ENCODE measurements around the gene RGS12.

RGS12 gene

GRCh38 chr4:3313556-3314228 lies 20.9 kb downstream of the RGS12 start:
- WGBS (ENCODE audit: insufficient coverage), result 96% methylated on average over 8 of the region's 16 CpGs
- H3K9me3 ChIP-seq (ENCODE audit: control extremely low read depth in 1 of 5, control insufficient read depth in 4 of 5, insufficient read depth in 2 of 5, low read depth in 1 of 5, low read length in 4 of 5), result no peaks in the 10 kb centered on the region
- POLR2A ChIA-PET, result no interaction called here
- H3K27ac ChIP-seq (ENCODE audit: insufficient read depth in 1 of 2, low read depth in 1 of 2, low read length in 2 of 2, poor library complexity in 1 of 2, severe bottlenecking in 2 of 2), result no peak overlapping the region
- no peaks in the 10 kb centered on the region for H3K4me1 ChIP-seq (ENCODE audit: control extremely low read depth in 1 of 4, control insufficient read depth in 4 of 4, insufficient read depth in 4 of 4, low read length in 3 of 4)
- peaks cover 0 to 21% (median 7%) of the 10 kb centered on the region in 4 experiments for H3K36me3 ChIP-seq (ENCODE audit: control insufficient read depth in 4 of 4, insufficient read depth in 4 of 4, low read length in 3 of 4)
- CTCF ChIA-PET, result interaction anchor here (1.3 kb wide), 1 partner anchor 20 kb away, joined by 3 read pairs; no protein-coding TSS in a partner anchor
- DNase-seq, result no peak
- H3K4me3 ChIP-seq (ENCODE audit: control insufficient read depth in 1 of 7, extremely low read depth in 1 of 7, insufficient read depth in 4 of 7, low read depth in 2 of 7, low read length in 6 of 7), result no peak overlapping the region
- no peaks in the 10 kb centered on the region for H3K27me3 ChIP-seq (replicated peaks in 2 of 5; ENCODE audit: control insufficient read depth in 4 of 5, insufficient read depth in 5 of 5, low read length in 4 of 5)

GRCh38 chr4:3314706-3315260 lies 22.0 kb downstream of the RGS12 start:
- Histone ChIP-seq H3K27me3 (replicated peaks in 2 of 5; ENCODE audit: control insufficient read depth in 4 of 5, insufficient read depth in 5 of 5, low read length in 4 of 5) (no peaks in the 10 kb centered on the region), H3K9me3 (ENCODE audit: control extremely low read depth in 1 of 5, control insufficient read depth in 4 of 5, insufficient read depth in 2 of 5, low read depth in 1 of 5, low read length in 4 of 5) (no peaks in the 10 kb centered on the region), H3K36me3 (ENCODE audit: control insufficient read depth in 4 of 4, insufficient read depth in 4 of 4, low read length in 3 of 4) (peaks cover 0 to 23% (median 7%) of the 10 kb centered on the region in 4 experiments), H3K4me1 (ENCODE audit: control extremely low read depth in 1 of 4, control insufficient read depth in 4 of 4, insufficient read depth in 4 of 4, low read length in 3 of 4) (no peaks in the 10 kb centered on the region), H3K4me3 (ENCODE audit: control insufficient read depth in 1 of 7, extremely low read depth in 1 of 7, insufficient read depth in 4 of 7, low read depth in 2 of 7, low read length in 6 of 7) (no peak overlapping the region), H3K27ac (ENCODE audit: insufficient read depth in 1 of 2, low read depth in 1 of 2, low read length in 2 of 2, poor library complexity in 1 of 2, severe bottlenecking in 2 of 2) (no peak overlapping the region)
- WGBS (ENCODE audit: insufficient coverage), result 97% methylated on average over 13 of the region's 13 CpGs
- DNase-seq, result no peak
- ChIA-PET POLR2A (no interaction called here), CTCF (no interaction called here)

GRCh38 chr4:3315566-3315965 lies 22.7 kb downstream of the RGS12 start:
- WGBS (ENCODE audit: insufficient coverage), result 83% methylated on average over 5 of the region's 7 CpGs
- H3K9me3 ChIP-seq (ENCODE audit: control extremely low read depth in 1 of 5, control insufficient read depth in 4 of 5, insufficient read depth in 2 of 5, low read depth in 1 of 5, low read length in 4 of 5), result no peaks in the 10 kb centered on the region
- H3K4me3 ChIP-seq (ENCODE audit: control insufficient read depth in 1 of 7, extremely low read depth in 1 of 7, insufficient read depth in 4 of 7, low read depth in 2 of 7, low read length in 6 of 7), result no peak overlapping the region
- H3K27me3 ChIP-seq (replicated peaks in 2 of 5; ENCODE audit: control insufficient read depth in 4 of 5, insufficient read depth in 5 of 5, low read length in 4 of 5), result no peaks in the 10 kb centered on the region
- ChIA-PET POLR2A (interaction anchor here (1.1 kb wide), 1 partner anchor 9 kb away, joined by 5 read pairs; no protein-coding TSS in a partner anchor), CTCF (interaction anchor here (1.0 kb wide), 1 partner anchor 129 kb away, joined by 4 read pairs; no protein-coding TSS in a partner anchor)
- peaks cover 0 to 23% (median 7%) of the 10 kb centered on the region in 4 experiments for H3K36me3 ChIP-seq (ENCODE audit: control insufficient read depth in 4 of 4, insufficient read depth in 4 of 4, low read length in 3 of 4)
- no peaks in the 10 kb centered on the region for H3K4me1 ChIP-seq (ENCODE audit: control extremely low read depth in 1 of 4, control insufficient read depth in 4 of 4, insufficient read depth in 4 of 4, low read length in 3 of 4)
- H3K27ac ChIP-seq (ENCODE audit: insufficient read depth in 1 of 2, low read depth in 1 of 2, low read length in 2 of 2, poor library complexity in 1 of 2, severe bottlenecking in 2 of 2), result no peak overlapping the region
- DNase-seq, result no peak

GRCh38 chr4:3316146-3316545 lies 23.3 kb downstream of the RGS12 start:
- no peaks in the 10 kb centered on the region for H3K9me3 ChIP-seq (ENCODE audit: control extremely low read depth in 1 of 5, control insufficient read depth in 4 of 5, insufficient read depth in 2 of 5, low read depth in 1 of 5, low read length in 4 of 5)
- no peak overlapping the region for H3K27ac ChIP-seq (ENCODE audit: insufficient read depth in 1 of 2, low read depth in 1 of 2, low read length in 2 of 2, poor library complexity in 1 of 2, severe bottlenecking in 2 of 2)
- H3K4me1 ChIP-seq (ENCODE audit: control extremely low read depth in 1 of 4, control insufficient read depth in 4 of 4, insufficient read depth in 4 of 4, low read length in 3 of 4), result no peaks in the 10 kb centered on the region
- WGBS (ENCODE audit: insufficient coverage), result 99% methylated on average over 18 of the region's 18 CpGs
- CTCF ChIA-PET, result interaction anchor here (1.0 kb wide), 1 partner anchor 128 kb away, joined by 4 read pairs; no protein-coding TSS in a partner anchor
- POLR2A ChIA-PET, result interaction anchor here (1.1 kb wide), 1 partner anchor 10 kb away, joined by 5 read pairs; no protein-coding TSS in a partner anchor
- peaks cover 0 to 25% (median 7%) of the 10 kb centered on the region in 4 experiments for H3K36me3 ChIP-seq (ENCODE audit: control insufficient read depth in 4 of 4, insufficient read depth in 4 of 4, low read length in 3 of 4)
- no peaks in the 10 kb centered on the region for H3K27me3 ChIP-seq (replicated peaks in 2 of 5; ENCODE audit: control insufficient read depth in 4 of 5, insufficient read depth in 5 of 5, low read length in 4 of 5)
- no peak for DNase-seq
- H3K4me3 ChIP-seq (ENCODE audit: control insufficient read depth in 1 of 7, extremely low read depth in 1 of 7, insufficient read depth in 4 of 7, low read depth in 2 of 7, low read length in 6 of 7), result no peak overlapping the region

- Histone ChIP-seq H3K36me3 (ENCODE audit: control insufficient read depth in 4 of 4, insufficient read depth in 4 of 4, low read length in 3 of 4) (peaks cover 0 to 25% (median 7%) of the 10 kb centered on the region in 4 experiments), H3K4me3 (ENCODE audit: control insufficient read depth in 1 of 7, extremely low read depth in 1 of 7, insufficient read depth in 4 of 7, low read depth in 2 of 7, low read length in 6 of 7) (no peak overlapping the region), H3K27ac (ENCODE audit: insufficient read depth in 1 of 2, low read depth in 1 of 2, low read length in 2 of 2, poor library complexity in 1 of 2, severe bottlenecking in 2 of 2) (no peak overlapping the region), H3K9me3 (ENCODE audit: control extremely low read depth in 1 of 5, control insufficient read depth in 4 of 5, insufficient read depth in 2 of 5, low read depth in 1 of 5, low read length in 4 of 5) (no peaks in the 10 kb centered on the region), H3K4me1 (ENCODE audit: control extremely low read depth in 1 of 4, control insufficient read depth in 4 of 4, insufficient read depth in 4 of 4, low read length in 3 of 4) (no peaks in the 10 kb centered on the region), H3K27me3 (replicated peaks in 2 of 5; ENCODE audit: control insufficient read depth in 4 of 5, insufficient read depth in 5 of 5, low read length in 4 of 5) (no peaks in the 10 kb centered on the region)
- DNase-seq, result no peak
- POLR2A ChIA-PET, result no interaction called here
- WGBS (ENCODE audit: insufficient coverage), result 98% methylated on average over 39 of the region's 42 CpGs
- CTCF ChIA-PET, result interaction anchor here (1.7 kb wide), 1 partner anchor 15 kb away, joined by 3 read pairs; no protein-coding TSS in a partner anchor
Observed at GRCh38 chr4:3317011-3317655, 24.3 kb downstream of the RGS12 start.

GRCh38 chr4:3317656-3318211 lies 24.9 kb downstream of the RGS12 start:
- Histone ChIP-seq H3K36me3 (ENCODE audit: control insufficient read depth in 4 of 4, insufficient read depth in 4 of 4, low read length in 3 of 4) (peaks cover 0 to 25% (median 7%) of the 10 kb centered on the region in 4 experiments), H3K9me3 (ENCODE audit: control extremely low read depth in 1 of 5, control insufficient read depth in 4 of 5, insufficient read depth in 2 of 5, low read depth in 1 of 5, low read length in 4 of 5) (no peaks in the 10 kb centered on the region), H3K4me1 (ENCODE audit: control extremely low read depth in 1 of 4, control insufficient read depth in 4 of 4, insufficient read depth in 4 of 4, low read length in 3 of 4) (no peaks in the 10 kb centered on the region), H3K27ac (ENCODE audit: insufficient read depth in 1 of 2, low read depth in 1 of 2, low read length in 2 of 2, poor library complexity in 1 of 2, severe bottlenecking in 2 of 2) (no peak overlapping the region), H3K4me3 (ENCODE audit: control insufficient read depth in 1 of 7, extremely low read depth in 1 of 7, insufficient read depth in 4 of 7, low read depth in 2 of 7, low read length in 6 of 7) (no peak overlapping the region), H3K27me3 (replicated peaks in 2 of 5; ENCODE audit: control insufficient read depth in 4 of 5, insufficient read depth in 5 of 5, low read length in 4 of 5) (no peaks in the 10 kb centered on the region)
- ChIA-PET CTCF (interaction anchor here (1.2 to 2.1 kb wide), 4 partner anchors 11 to 123 kb away, joined by 3 to 9 read pairs (median 5); no protein-coding TSS in a partner anchor), POLR2A (no interaction called here)
- 98% methylated on average over 22 of the region's 22 CpGs for WGBS (ENCODE audit: insufficient coverage)
- DNase-seq, result no peak

Measured in common myeloid progenitor, CD34-positive (primary cell).